ENCODE measurements around the gene ITGB5.
"Not testable (repeated sequence)": the region's sequence is repeated elsewhere in the genome, so short reads cannot be mapped to it uniquely, and the experiment has no call there.

ITGB5 gene

GRCh38 chr3:124814620-124815421, 72.3 kb downstream of the ITGB5 start:
- DNase-seq (ENCODE audit: low read depth, low spot score): no peak

DNA sequence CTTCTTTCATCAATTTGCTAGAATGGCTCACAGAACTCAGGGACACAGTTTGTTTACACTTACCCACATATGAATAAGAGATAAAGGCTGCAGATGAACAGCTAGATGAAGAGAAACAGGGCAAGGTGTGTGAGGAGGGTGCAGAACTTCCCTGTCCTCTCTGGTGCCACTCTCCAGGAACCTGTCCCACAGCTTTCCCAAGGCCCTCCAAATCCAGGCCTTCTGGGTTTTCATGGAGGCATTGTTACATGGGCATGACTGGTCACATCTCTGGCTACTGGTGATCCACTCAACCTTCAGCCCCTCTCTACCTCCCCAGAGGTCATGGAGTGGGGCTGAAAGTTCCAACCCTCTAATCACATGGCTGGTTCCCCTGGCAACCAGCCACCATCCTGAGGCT, 73.6 kb downstream of the ITGB5 start:
- DNase-seq (ENCODE audit: low read depth, low spot score): no peak

GRCh38 chr3:124812291-124813265, 74.6 kb downstream of the ITGB5 start:
- peak; percentile 70 for DNase-seq (ENCODE audit: low read depth, low spot score)

- DNase-seq (ENCODE audit: low read depth, low spot score): peak; percentile 29
These were observed 75.7 kb downstream of the ITGB5 start for GRCh38 chr3:124811436-124811835.

GRCh38 chr3:124810970-124811369, 76.2 kb downstream of the ITGB5 start:
- no peak for DNase-seq (ENCODE audit: low read depth, low spot score)

GRCh38 chr3:124809039-124809438, 78.1 kb downstream of the ITGB5 start:
- no peak for DNase-seq (ENCODE audit: low read depth, low spot score)

- DNase-seq (ENCODE audit: low read depth, low spot score): no peak
These were observed 81.5 kb downstream of the ITGB5 start for GRCh38 chr3:124805671-124806070.

- DNase-seq (ENCODE audit: low read depth, low spot score): no peak
These were observed 82.3 kb downstream of the ITGB5 start for GRCh38 chr3:124804875-124805274.

- DNase-seq (ENCODE audit: low read depth, low spot score): no peak
These were observed 84.5 kb downstream of the ITGB5 start for GRCh38 chr3:124802702-124803101.

- DNase-seq (ENCODE audit: low read depth, low spot score): no peak
These were observed 85.0 kb downstream of the ITGB5 start for GRCh38 chr3:124802061-124802698.

GRCh38 chr3:124800511-124801258, 86.5 kb downstream of the ITGB5 start:
- peak; percentile 72 for DNase-seq (ENCODE audit: low read depth, low spot score)

GRCh38 chr3:124800076-124800475, 87.1 kb downstream of the ITGB5 start:
- no peak for DNase-seq (ENCODE audit: low read depth, low spot score)

DNA sequence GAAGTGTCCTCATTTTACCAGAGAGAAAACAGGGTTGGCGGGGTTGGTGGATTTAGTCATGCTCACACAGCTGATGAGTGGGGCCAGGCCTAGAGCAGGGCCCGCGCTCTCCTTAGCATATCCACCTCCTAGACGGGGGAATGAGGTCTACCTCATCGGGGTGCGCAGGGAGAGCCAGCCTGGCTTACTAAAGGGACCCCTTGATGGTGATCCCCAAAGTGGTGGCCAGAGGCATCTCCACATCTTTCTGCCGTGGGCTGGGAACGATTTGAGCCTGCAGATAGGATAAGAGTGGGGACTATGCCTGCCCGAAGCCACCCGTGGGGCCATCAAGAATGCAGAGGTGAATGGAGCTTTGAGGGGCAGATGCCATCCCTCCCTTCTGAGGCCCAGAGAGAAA, 87.5 kb downstream of the ITGB5 start:
- no peak for DNase-seq (ENCODE audit: low read depth, low spot score)

DNA sequence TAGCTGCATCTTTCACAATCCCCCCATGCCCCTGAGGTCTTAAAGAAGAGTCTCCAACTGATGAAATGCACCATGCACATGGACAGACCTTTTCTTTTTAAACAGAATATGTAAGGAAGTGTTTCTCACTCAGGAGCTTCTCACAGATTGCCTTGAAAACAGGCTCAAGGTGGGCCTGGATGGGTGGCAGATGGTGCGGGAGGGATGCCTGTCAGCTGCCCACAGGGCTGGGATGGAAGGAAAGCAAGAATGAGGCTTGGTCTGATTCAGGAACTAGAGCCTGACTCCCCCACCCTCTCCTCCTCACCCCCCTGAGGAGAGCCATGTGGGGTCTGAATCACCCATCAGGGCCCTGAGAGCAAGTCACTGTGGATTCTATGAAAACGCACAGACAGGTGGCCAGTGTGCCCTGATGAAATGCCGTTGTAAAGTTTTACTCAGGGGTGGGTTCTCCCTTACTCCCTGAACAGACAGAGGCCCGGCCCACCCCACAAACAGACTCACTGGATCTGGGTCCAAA, 89.7 kb downstream of the ITGB5 start:
- no peak for DNase-seq (ENCODE audit: low read depth, low spot score)

DNA sequence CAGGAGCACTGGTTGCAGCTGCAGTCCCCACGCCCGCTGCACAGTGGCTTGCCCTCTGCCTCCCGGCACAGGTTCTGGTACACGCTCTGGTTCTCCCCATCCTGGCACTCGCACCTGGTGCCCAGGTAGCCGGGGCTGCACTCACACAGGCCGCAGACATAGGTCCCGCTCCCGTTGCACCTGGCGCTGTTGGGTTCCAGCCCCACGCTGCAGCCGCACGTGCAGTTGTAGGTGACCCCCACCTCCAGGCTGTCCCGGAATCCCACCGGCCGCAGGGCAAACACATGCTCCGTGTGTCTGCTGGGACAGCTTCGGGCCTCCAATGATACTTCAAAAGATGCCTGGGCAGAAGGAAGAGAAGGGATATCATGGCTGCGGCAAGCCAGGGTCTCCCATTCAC, 90.7 kb downstream of the ITGB5 start:
- DNase-seq (ENCODE audit: low read depth, low spot score): no peak

DNA sequence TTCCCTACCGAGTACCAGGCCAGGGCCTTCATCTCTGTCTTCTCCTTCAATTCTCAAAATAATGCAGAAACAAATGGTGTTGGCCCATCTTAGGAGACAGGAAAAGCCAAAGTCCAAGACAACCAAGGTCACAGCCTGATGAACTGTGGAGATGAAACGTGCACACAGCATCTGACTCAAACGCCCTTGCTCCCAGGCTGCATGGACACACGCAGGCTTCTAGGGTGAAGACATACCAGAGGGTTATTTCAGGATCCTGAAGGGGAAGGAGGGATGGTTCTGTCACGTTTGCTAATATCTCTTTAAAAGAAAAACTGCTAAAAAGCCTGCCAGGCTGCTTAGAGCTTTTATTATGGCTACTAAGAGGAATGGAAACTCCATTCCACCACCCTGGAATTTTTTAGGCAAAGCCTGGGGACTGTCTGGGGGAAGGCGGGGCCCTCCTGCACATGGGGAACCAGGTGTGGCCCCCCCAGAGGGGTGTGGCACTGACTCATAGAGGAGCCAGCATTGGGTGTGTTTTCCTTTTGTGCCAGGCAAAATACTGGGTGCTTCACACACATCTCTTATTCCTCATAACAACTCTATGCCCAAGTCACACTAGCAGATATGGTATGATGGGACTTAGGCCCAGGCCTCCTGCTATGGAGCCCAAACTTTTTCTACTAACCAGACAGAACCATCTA, 94.0 kb downstream of the ITGB5 start:
- DNase-seq (ENCODE audit: low read depth, low spot score): no peak

- DNase-seq (ENCODE audit: low read depth, low spot score): no peak
These were observed 94.7 kb downstream of the ITGB5 start for GRCh38 chr3:124792341-124793040.

DNA sequence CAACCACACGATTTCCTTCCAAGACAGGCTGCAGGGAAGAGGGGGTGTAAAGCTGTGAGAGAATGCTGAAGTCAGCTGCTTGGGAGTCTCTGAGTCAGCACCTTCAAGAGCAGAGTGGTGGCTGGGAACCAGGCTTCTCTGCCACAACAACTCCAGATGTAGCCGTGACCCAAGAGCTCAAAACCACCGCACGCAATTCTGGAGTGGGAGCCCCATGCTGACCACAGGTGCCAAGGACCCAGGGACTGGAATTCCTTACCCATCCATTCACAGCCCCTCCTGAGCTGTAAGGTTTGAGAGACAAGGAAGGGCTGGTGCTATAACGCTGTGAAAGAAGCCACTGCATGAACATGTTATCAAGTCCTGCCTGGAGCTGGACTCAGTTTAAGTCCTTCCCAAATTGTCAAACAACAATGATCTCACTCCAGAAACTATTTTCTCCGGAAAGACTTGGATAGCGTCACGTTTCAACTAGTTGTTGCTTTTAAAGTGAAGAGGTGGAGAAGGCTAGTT, 95.5 kb downstream of the ITGB5 start:
- DNase-seq (ENCODE audit: low read depth, low spot score): peak; percentile 82

GRCh38 chr3:124791142-124791541, 96.0 kb downstream of the ITGB5 start:
- DNase-seq (ENCODE audit: low read depth, low spot score): no peak

DNA sequence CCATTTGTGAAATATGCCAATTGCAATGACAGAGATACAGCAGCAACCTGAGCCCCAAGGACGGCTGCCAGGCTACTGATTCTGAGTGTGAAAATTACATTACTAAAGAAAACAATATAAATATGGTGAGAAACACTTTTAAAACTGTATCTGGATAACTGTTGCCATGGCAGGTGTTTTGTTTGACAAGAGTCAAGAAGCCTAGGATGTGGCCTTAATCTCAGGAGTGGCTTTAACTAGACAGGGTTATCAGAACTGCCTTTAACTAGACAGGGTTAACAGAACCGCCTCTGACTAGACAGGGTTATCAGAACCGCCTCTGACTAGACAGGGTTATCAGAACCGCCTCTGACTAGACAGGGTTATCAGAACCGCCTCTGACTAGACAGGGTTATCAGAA, 98.1 kb downstream of the ITGB5 start:
- not testable (repeated sequence) for DNase-seq (ENCODE audit: low read depth, low spot score)

All from smooth muscle cell of the brain vasculature (primary cell).